MM.1S (cell line): ENCODE measurements around the gene SLIT3.

Experiments used
- EZH2 ChIP-seq: fragments of 300-600 bp; sonication (generic); optimal IDR thresholded peaks from 2 replicates; pipeline ENCODE3; 2017; ENCODE audit warnings: low read depth, mild to moderate bottlenecking, antibody characterized with exemption, low read length, mixed read lengths
- TF ChIP-seq, protein P1 (sequence below): fragments of 300-600 bp; sonication (generic); IDR thresholded peaks from 2 replicates; pipeline ENCODE4 v1.5.1; 2016; ENCODE audit warnings: antibody characterized with exemption, low read length, mixed read lengths

DNA sequence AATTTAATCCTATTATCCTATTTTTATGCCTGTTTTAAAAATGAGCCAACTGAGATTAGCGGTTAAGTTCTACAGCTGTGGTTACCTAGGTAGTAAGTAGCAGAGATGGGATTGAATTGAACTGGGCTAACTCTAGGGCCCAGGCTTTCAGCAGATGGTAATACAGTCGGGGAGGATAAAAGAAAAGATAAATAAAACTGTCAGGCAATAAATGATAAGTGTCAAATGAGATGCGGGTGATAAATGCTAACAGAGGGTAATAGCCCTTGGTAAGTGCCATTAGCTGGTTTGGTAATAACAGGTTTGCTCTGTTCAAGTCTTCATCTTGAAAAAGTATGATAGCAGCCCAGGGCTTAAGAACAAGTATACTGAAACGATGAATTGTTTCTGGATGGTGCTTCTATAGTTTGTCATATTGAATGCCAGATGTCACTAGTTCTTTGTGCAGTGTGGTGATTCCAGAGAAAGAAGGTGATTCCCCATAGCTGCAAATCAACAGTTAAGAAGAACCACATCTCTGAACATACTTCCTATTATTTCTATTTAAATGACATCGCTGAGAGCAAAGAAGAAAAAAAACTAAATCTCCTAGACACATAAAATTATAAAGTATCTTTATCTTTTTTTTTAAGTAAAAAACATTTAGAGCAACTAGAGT, 360.9 kb downstream of the SLIT3 start:
- TF ChIP-seq, protein P1, sequence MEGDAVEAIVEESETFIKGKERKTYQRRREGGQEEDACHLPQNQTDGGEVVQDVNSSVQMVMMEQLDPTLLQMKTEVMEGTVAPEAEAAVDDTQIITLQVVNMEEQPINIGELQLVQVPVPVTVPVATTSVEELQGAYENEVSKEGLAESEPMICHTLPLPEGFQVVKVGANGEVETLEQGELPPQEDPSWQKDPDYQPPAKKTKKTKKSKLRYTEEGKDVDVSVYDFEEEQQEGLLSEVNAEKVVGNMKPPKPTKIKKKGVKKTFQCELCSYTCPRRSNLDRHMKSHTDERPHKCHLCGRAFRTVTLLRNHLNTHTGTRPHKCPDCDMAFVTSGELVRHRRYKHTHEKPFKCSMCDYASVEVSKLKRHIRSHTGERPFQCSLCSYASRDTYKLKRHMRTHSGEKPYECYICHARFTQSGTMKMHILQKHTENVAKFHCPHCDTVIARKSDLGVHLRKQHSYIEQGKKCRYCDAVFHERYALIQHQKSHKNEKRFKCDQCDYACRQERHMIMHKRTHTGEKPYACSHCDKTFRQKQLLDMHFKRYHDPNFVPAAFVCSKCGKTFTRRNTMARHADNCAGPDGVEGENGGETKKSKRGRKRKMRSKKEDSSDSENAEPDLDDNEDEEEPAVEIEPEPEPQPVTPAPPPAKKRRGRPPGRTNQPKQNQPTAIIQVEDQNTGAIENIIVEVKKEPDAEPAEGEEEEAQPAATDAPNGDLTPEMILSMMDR: no peak
- TF ChIP-seq EZH2: no peak
